ENCODE results near the gene COX10.
"Not testable (repeated sequence)": the region's sequence is repeated elsewhere in the genome, so short reads cannot be mapped to it uniquely, and the experiment has no call there.

The COX10 gene

GRCh38 chr17:14179951-14180350, 110.6 kb downstream of the COX10 start:
- DNase-seq (ENCODE audit: low read depth), result not testable (repeated sequence)

GRCh38 chr17:14182084-14182483, 112.8 kb downstream of the COX10 start:
- DNase-seq (ENCODE audit: low read depth), result not testable (repeated sequence)

- DNase-seq (ENCODE audit: low read depth), result not testable (repeated sequence)
Measured at GRCh38 chr17:14184536-14184935, 115.2 kb downstream of the COX10 start.

- DNase-seq (ENCODE audit: low read depth), result not testable (repeated sequence)
Measured at GRCh38 chr17:14186443-14186842, 117.1 kb downstream of the COX10 start.

GRCh38 chr17:14190774-14191173, 121.5 kb downstream of the COX10 start:
- DNase-seq (ENCODE audit: low read depth), result not testable (repeated sequence)

GRCh38 chr17:14191469-14191868, 122.2 kb downstream of the COX10 start:
- not testable (repeated sequence) for DNase-seq (ENCODE audit: low read depth)

- DNase-seq (ENCODE audit: low read depth), result not testable (repeated sequence)
Measured at GRCh38 chr17:14192039-14192438, 122.7 kb downstream of the COX10 start.

- not testable (repeated sequence) for DNase-seq (ENCODE audit: low read depth)
Measured at GRCh38 chr17:14192636-14193344, 123.5 kb downstream of the COX10 start.

- no peak for DNase-seq (ENCODE audit: low read depth)
Measured at GRCh38 chr17:14196377-14196997, 127.2 kb downstream of the COX10 start.

GRCh38 chr17:14197057-14197456, 127.8 kb downstream of the COX10 start:
- DNase-seq (ENCODE audit: low read depth), result no peak

- no peak for DNase-seq (ENCODE audit: low read depth)
Measured at GRCh38 chr17:14197586-14197985, 128.3 kb downstream of the COX10 start.

GRCh38 chr17:14198013-14198412, 128.7 kb downstream of the COX10 start:
- DNase-seq (ENCODE audit: low read depth), result no peak

GRCh38 chr17:14198575-14198974, 129.3 kb downstream of the COX10 start:
- no peak for DNase-seq (ENCODE audit: low read depth)

- DNase-seq (ENCODE audit: low read depth), result no peak
Measured at GRCh38 chr17:14199601-14200000, 130.3 kb downstream of the COX10 start.

- no peak for DNase-seq (ENCODE audit: low read depth)
Measured at GRCh38 chr17:14200354-14200753, 131.1 kb downstream of the COX10 start.

GRCh38 chr17:14201021-14201987, 132.0 kb downstream of the COX10 start:
- DNase-seq (ENCODE audit: low read depth), result no peak

GRCh38 chr17:14201988-14202380, 132.7 kb downstream of the COX10 start:
- no peak for DNase-seq (ENCODE audit: low read depth)

GRCh38 chr17:14202388-14203166, 133.3 kb downstream of the COX10 start:
- DNase-seq (ENCODE audit: low read depth), result no peak

- no peak for DNase-seq (ENCODE audit: low read depth)
Measured at GRCh38 chr17:14203388-14203787, 134.1 kb downstream of the COX10 start.

- DNase-seq (ENCODE audit: low read depth), result no peak
Measured at GRCh38 chr17:14204084-14204483, 134.8 kb downstream of the COX10 start.

- no peak for DNase-seq (ENCODE audit: low read depth)
Measured at GRCh38 chr17:14204546-14204945, 135.2 kb downstream of the COX10 start.

GRCh38 chr17:14205380-14205779, 136.1 kb downstream of the COX10 start:
- no peak for DNase-seq (ENCODE audit: low read depth)
